ENCODE data around the gene NELFB. TPM values are rescaled to one million over a fixed set of nuclear protein-coding genes. Genes with fewer than 3 reads are reported as not detected.

NELFB gene
- total RNA-seq, 1 donor from 2014 or later: 48.3 TPM

GRCh38 chr9:137266585-137267453 lies 11.7 kb downstream of the NELFB start:
- DNase-seq (ENCODE audit: low read depth): no peak

GRCh38 chr9:137267933-137268355 lies 12.8 kb downstream of the NELFB start:
- DNase-seq (ENCODE audit: low read depth): no peak

GRCh38 chr9:137268538-137269201 lies 13.5 kb downstream of the NELFB start:
- DNase-seq (ENCODE audit: low read depth): no peak

- peak; percentile 24 for DNase-seq (ENCODE audit: low read depth)
These were observed 14.2 kb downstream of the NELFB start for GRCh38 chr9:137269231-137269772.

- DNase-seq (ENCODE audit: low read depth): peak; percentile 57
These were observed 16.0 kb downstream of the NELFB start for GRCh38 chr9:137270929-137271695.

GRCh38 chr9:137271696-137272076 lies 16.6 kb downstream of the NELFB start:
- no peak for DNase-seq (ENCODE audit: low read depth)

- DNase-seq (ENCODE audit: low read depth): no peak
These were observed 17.3 kb downstream of the NELFB start for GRCh38 chr9:137272241-137273094.

- DNase-seq (ENCODE audit: low read depth): no peak
These were observed 18.0 kb downstream of the NELFB start for GRCh38 chr9:137273095-137273490.

GRCh38 chr9:137273611-137274320 lies 18.6 kb downstream of the NELFB start:
- DNase-seq (ENCODE audit: low read depth): no peak

GRCh38 chr9:137275203-137275587 lies 20.1 kb downstream of the NELFB start:
- DNase-seq (ENCODE audit: low read depth): no peak

GRCh38 chr9:137275588-137276472 lies 20.7 kb downstream of the NELFB start:
- DNase-seq (ENCODE audit: low read depth): no peak

- DNase-seq (ENCODE audit: low read depth): peak; percentile 71
These were observed 21.6 kb downstream of the NELFB start for GRCh38 chr9:137276473-137277328.

GRCh38 chr9:137277329-137278041 lies 22.4 kb downstream of the NELFB start, which contains the start of gene TOR4A:
TOR4A (plus strand) TSS chr9:137277726; CDS start chr9:137278690, 964 bp downstream.
- peak; percentile 61 for DNase-seq (ENCODE audit: low read depth)

- DNase-seq (ENCODE audit: low read depth): no peak
These were observed 23.1 kb downstream of the NELFB start for GRCh38 chr9:137278061-137278701.

- no peak for DNase-seq (ENCODE audit: low read depth)
These were observed 23.9 kb downstream of the NELFB start for GRCh38 chr9:137278721-137279711.
